SK-N-MC (cell line): Measurements from ENCODE around the gene OSGIN1.

Experiments
- EZH2 ChIP-seq: fragments of 200-600 bp; sonication (generic); IDR thresholded peaks from one replicate; pipeline ENCODE4 v1.6.1; 2017; ENCODE audit warnings: antibody characterized with exemption
- POLR2AphosphoS5 ChIP-seq: IDR thresholded peaks from 2 replicates; pipeline ENCODE4 v1.6.1; 2012; ENCODE audit warnings: mild to moderate bottlenecking, low read depth, low read length, borderline replicate concordance

- TF ChIP-seq EZH2: no peak
- TF ChIP-seq POLR2AphosphoS5: no peak
These were observed 49.3 kb upstream of the OSGIN1 start for GRCh38 chr16:83903751-83904150.
